Keratinocyte (primary cell): ENCODE data around the gene NEK6. TPM values are rescaled to one million over a fixed set of nuclear protein-coding genes. Genes with fewer than 3 reads are reported as not detected.

ENCODE experiments used
- DNase-seq: peaks from one replicate; pipeline ENCODE4 v3.0.0-alpha.2; 2011; ENCODE audit warnings: low read depth, missing footprints, low spot score
- FAIRE-seq: peaks from 2 replicates; lab custom pipeline; 2011; peaks lifted over from hg19 to GRCh38; lab: Jason Lieb, UNC
- H2AFZ ChIP-seq: 2 replicates; pipeline ENCODE4 v1.6.0; 2012; ENCODE audit warnings: low read length, control low read depth, inconsistent platforms; ENCODE audit not compliant: control insufficient read depth
- H3K27ac ChIP-seq: 2 replicates; pipeline ENCODE4 v1.5.1; 2011; ENCODE audit warnings: low read length; ENCODE audit not compliant: control insufficient read depth, insufficient read depth
- H3K27me3 ChIP-seq: 3 replicates; pipeline ENCODE4 v1.6.0; 2011; ENCODE audit warnings: low read length; ENCODE audit not compliant: control insufficient read depth, insufficient read depth; ENCODE audit errors: extremely low read depth
- H3K36me3 ChIP-seq, 2 experiments: 2 replicates in 1 of 2; 3 replicates in 1 of 2; pipeline ENCODE4 v1.5.1; 2011; ENCODE audit warnings: low read length in 2 of 2, mild to moderate bottlenecking in 1 of 2; ENCODE audit not compliant: control insufficient read depth in 2 of 2, insufficient read depth in 2 of 2; ENCODE audit errors: extremely low read depth in 1 of 2
- H3K4me1 ChIP-seq: 3 replicates; pipeline ENCODE4 v1.5.1; 2011; ENCODE audit warnings: low read length; ENCODE audit not compliant: control insufficient read depth, insufficient read depth; ENCODE audit errors: extremely low read depth
- H3K4me2 ChIP-seq: 3 replicates; pipeline ENCODE4 v1.6.0; 2011; ENCODE audit warnings: low read depth, low read length; ENCODE audit not compliant: control insufficient read depth, insufficient read depth; ENCODE audit errors: extremely low read depth
- H3K4me3 ChIP-seq, 3 experiments: fragments of 200-600 bp in 1 of 3; sonication (generic) in 1 of 3; 2 replicates in 2 of 3; 3 replicates in 1 of 3; pipeline ENCODE4 v1.5.1; 2011 to 2016; ENCODE audit warnings: low read length in 3 of 3, mild to moderate bottlenecking in 3 of 3, control low read depth in 2 of 3, inconsistent platforms in 1 of 3, low read depth in 1 of 3, mixed read lengths in 1 of 3, mixed run types in 1 of 3, moderate library complexity in 1 of 3; ENCODE audit not compliant: control insufficient read depth in 2 of 3, insufficient read depth in 2 of 3; ENCODE audit errors: extremely low read depth in 1 of 3
- H3K79me2 ChIP-seq: 2 replicates; pipeline ENCODE4 v1.6.0; 2012; ENCODE audit warnings: low read length; ENCODE audit not compliant: control insufficient read depth, insufficient read depth
- H3K9ac ChIP-seq: 3 replicates; pipeline ENCODE4 v1.6.0; 2011; ENCODE audit warnings: low read length; ENCODE audit not compliant: control insufficient read depth, insufficient read depth; ENCODE audit errors: extremely low read depth
- H3K9me1 ChIP-seq: 3 replicates; pipeline ENCODE4 v1.6.0; 2011; ENCODE audit warnings: low read length; ENCODE audit not compliant: control insufficient read depth, insufficient read depth; ENCODE audit errors: extremely low read depth
- H3K9me3 ChIP-seq: 2 replicates; pipeline ENCODE4 v1.5.1; 2012; ENCODE audit warnings: low read depth, low read length; ENCODE audit not compliant: control insufficient read depth
- H4K20me1 ChIP-seq: 3 replicates; pipeline ENCODE4 v1.6.0; 2011; ENCODE audit warnings: low read length; ENCODE audit not compliant: control insufficient read depth, insufficient read depth; ENCODE audit errors: extremely low read depth
- CTCF ChIP-seq, 3 experiments: IDR thresholded peaks in 1 of 3; conservative IDR thresholded peaks in 1 of 3; optimal IDR thresholded peaks in 1 of 3; 2 replicates in 2 of 3; 3 replicates in 1 of 3; pipeline versions ENCODE3 to v1.5.1; 2011; ENCODE audit warnings: low read length in 3 of 3, mild to moderate bottlenecking in 3 of 3, moderate library complexity in 2 of 3, control low read depth in 1 of 3, inconsistent platforms in 1 of 3; ENCODE audit not compliant: insufficient read depth in 2 of 3; ENCODE audit errors: extremely low read depth in 1 of 3
- EZH2 ChIP-seq: IDR thresholded peaks from one replicate; pipeline ENCODE4 v1.6.1; 2012; ENCODE audit warnings: inconsistent platforms, mild to moderate bottlenecking, low read length, moderate library complexity
- dilution Hi-C: fragments of 300-500 bp; cut with MboI; formaldehyde crosslinking; loops from one replicate; pipeline ENCODE4 v1.7.0; 2020; ENCODE audit warnings: low sequenced_read_pairs; ENCODE audit not compliant: extremely low pct_ligation_motif_present
- polyA plus RNA-seq, 5 experiments: library from polyadenylated mRNA; depleted of rRNA in 3 of 5; stranded (reverse) in 3 of 5; stranded (forward) in 1 of 5; unstranded in 1 of 5; fragments of >200 nt; gene quantifications; 1 replicate in 1 of 5; 2 replicates in 3 of 5; 3 replicates in 1 of 5; pipeline versions ENCODE4 v1.2.1 to v1.2.3, GENCODE V29; 2011 to 2012; ENCODE audit warnings: missing spikeins in 2 of 5, low read depth in 1 of 5, low replicate concordance in 1 of 5

The NEK6 gene
- polyA plus RNA-seq, 1 donor (not counting 4 experiments of a cell fraction or from before 2014, with no cell fraction given), result 56.4 TPM

GRCh38 chr9:124342402-124342775 is 84.6 kb downstream of the NEK6 start:
- FAIRE-seq (no peak), DNase-seq (no peak)
- H3K9me1 ChIP-seq, result no peaks in the 10 kb centered on the region
- H3K4me2 ChIP-seq, result peak overlapping the region; percentile 50
- H3K9ac ChIP-seq, result peak overlapping the region; percentile 49
- dilution Hi-C loops, result no loop called here
- no peak overlapping the region for H3K4me3 ChIP-seq
- peaks cover 3% of the 10 kb centered on the region for H4K20me1 ChIP-seq
- TF ChIP-seq CTCF (optimal IDR thresholded peaks at IDR 0.05 in 1 of 3, IDR thresholded peaks at IDR 0.05 in 1 of 3, conservative IDR thresholded peaks at IDR 0.05 in 1 of 3; ENCODE audit: extremely low read depth in 1 of 3, insufficient read depth in 2 of 3, low read length in 3 of 3) (no peak), EZH2 (no peak)
- no peak overlapping the region for H2AFZ ChIP-seq
- H3K27ac ChIP-seq, result peak overlapping the region; percentile 53
- H3K4me1 ChIP-seq, result peaks cover 16% of the 10 kb centered on the region
- no peaks in the 10 kb centered on the region for H3K9me3 ChIP-seq
- no peaks in the 10 kb centered on the region for H3K79me2 ChIP-seq
- H3K27me3 ChIP-seq, result no peaks in the 10 kb centered on the region
- peaks cover 16 to 18% of the 10 kb centered on the region in 2 experiments for H3K36me3 ChIP-seq

DNA sequence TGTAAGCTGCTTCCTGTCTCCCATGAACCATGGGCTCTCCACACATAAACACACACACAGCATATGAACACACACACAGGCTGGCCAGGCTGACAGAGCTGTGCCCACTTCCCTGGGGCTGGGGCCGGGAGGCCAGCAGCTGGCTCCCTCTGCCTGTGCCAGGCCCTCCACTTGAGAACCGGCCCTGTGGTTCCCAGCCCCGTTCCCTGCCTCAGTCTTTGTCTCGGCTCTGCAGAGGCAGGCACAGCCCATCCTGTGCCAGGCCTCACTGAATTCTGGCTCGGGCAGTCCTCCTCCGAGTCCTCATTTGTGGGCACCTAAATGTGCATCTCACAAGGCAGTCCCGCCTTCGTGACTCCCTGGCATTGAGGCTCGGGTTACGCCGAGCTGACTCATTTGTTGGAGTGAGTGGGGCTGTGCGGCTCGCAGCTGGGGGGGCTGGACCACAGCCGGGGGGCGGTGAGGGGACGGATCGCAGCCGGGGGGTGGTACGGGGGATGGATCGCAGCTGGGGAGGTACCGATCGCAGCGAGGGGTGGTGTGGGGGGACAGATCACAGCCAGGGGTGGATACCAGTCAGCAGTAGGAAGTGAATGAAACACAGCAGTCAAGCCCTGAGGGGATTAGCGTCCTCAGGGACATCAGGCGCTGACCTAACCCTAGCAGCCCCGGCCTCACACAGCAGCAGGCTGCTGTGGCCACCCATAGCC is 85.2 kb downstream of the NEK6 start:
- H3K9ac ChIP-seq, result peak overlapping the region; percentile 49
- H3K27ac ChIP-seq, result peak overlapping the region; percentile 53
- dilution Hi-C loops, result no loop called here
- peaks cover 16% of the 10 kb centered on the region for H3K4me1 ChIP-seq
- H3K36me3 ChIP-seq, result peaks cover 17 to 20% of the 10 kb centered on the region in 2 experiments
- no peaks in the 10 kb centered on the region for H3K9me1 ChIP-seq
- no peak overlapping the region for H3K4me3 ChIP-seq
- peak overlapping the region; percentile 50 for H3K4me2 ChIP-seq
- DNase-seq (peak; percentile 45), FAIRE-seq (peak; percentile 74)
- no peak overlapping the region for H2AFZ ChIP-seq
- H3K9me3 ChIP-seq, result no peaks in the 10 kb centered on the region
- H3K27me3 ChIP-seq, result no peaks in the 10 kb centered on the region
- H3K79me2 ChIP-seq, result no peaks in the 10 kb centered on the region
- TF ChIP-seq EZH2, result no peak
- no peak for TF ChIP-seq CTCF (optimal IDR thresholded peaks at IDR 0.05 in 1 of 3, IDR thresholded peaks at IDR 0.05 in 1 of 3, conservative IDR thresholded peaks at IDR 0.05 in 1 of 3; ENCODE audit: extremely low read depth in 1 of 3, insufficient read depth in 2 of 3, low read length in 3 of 3)
- H4K20me1 ChIP-seq, result peaks cover 3% of the 10 kb centered on the region
